GM12873 (cell line): ENCODE results near the gene SBNO2.
A peak's percentile ranks its signal among the peaks of the same experiment; 100 is the strongest.

Source experiments
- CTCF ChIP-seq: IDR thresholded peaks from 2 replicates; pipeline ENCODE4 v1.5.1; 2012; ENCODE audit warnings: low read depth, mild to moderate bottlenecking, moderate library complexity, low read length, control low read depth; ENCODE audit not compliant: insufficient read depth; ENCODE audit errors: missing control alignments

SBNO2 gene

GRCh38 chr19:1116726-1117581, 57.1 kb downstream of the SBNO2 start:
- no peak for TF ChIP-seq CTCF

GRCh38 chr19:1115646-1116420, 58.2 kb downstream of the SBNO2 start:
- TF ChIP-seq CTCF, result no peak

- TF ChIP-seq CTCF, result no peak
Measured at GRCh38 chr19:1113986-1114483, 60.0 kb downstream of the SBNO2 start.

- peak; percentile 90 for TF ChIP-seq CTCF
Measured at GRCh38 chr19:1113030-1113985, 60.8 kb downstream of the SBNO2 start.

GRCh38 chr19:1112268-1113029, 61.6 kb downstream of the SBNO2 start:
- no peak for TF ChIP-seq CTCF

GRCh38 chr19:1111641-1112267, 62.3 kb downstream of the SBNO2 start:
- no peak for TF ChIP-seq CTCF
